Fibroblast of pulmonary artery (primary cell): ENCODE data around the gene SLC8B1.

Experiments used
- DNase-seq: peaks from one replicate; pipeline ENCODE4 v3.0.0-alpha.2; 2010; ENCODE audit warnings: low read depth
- H3K4me3 ChIP-seq: replicated peaks from 2 replicates; pipeline ENCODE4 v1.5.1; 2011; ENCODE audit warnings: low read depth, mild to moderate bottlenecking, control low read depth, low read length, moderate library complexity
- TF ChIP-seq, protein P1 (sequence below): IDR thresholded peaks from 2 replicates; pipeline ENCODE4 v1.5.1; 2011; ENCODE audit warnings: mild to moderate bottlenecking, control low read depth, low read length, inconsistent platforms; ENCODE audit errors: missing control alignments

Gene SLC8B1

DNA sequence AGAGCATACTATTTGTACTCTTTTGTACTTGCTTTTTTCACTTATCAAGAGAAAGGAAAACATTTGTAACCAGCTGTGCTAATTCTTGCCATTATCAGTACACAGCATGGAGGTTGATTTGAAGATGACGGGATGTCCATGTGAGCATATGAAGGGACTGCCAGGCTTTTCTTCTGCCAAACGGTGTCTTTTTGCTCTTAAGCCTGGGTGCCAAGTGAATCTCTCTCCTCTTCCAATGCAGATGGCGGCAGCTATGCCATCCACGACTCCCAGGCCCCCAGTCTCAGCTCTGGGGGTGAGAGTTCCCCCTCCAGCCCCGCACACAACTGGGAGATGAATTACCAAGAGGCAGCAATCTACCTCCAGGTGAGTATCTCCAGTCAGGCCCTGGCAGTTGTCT lies 74.8 kb downstream of the SLC8B1 start:
- DNase-seq: no peak
- H3K4me3 ChIP-seq: no peak overlapping the region
- TF ChIP-seq, protein P1, sequence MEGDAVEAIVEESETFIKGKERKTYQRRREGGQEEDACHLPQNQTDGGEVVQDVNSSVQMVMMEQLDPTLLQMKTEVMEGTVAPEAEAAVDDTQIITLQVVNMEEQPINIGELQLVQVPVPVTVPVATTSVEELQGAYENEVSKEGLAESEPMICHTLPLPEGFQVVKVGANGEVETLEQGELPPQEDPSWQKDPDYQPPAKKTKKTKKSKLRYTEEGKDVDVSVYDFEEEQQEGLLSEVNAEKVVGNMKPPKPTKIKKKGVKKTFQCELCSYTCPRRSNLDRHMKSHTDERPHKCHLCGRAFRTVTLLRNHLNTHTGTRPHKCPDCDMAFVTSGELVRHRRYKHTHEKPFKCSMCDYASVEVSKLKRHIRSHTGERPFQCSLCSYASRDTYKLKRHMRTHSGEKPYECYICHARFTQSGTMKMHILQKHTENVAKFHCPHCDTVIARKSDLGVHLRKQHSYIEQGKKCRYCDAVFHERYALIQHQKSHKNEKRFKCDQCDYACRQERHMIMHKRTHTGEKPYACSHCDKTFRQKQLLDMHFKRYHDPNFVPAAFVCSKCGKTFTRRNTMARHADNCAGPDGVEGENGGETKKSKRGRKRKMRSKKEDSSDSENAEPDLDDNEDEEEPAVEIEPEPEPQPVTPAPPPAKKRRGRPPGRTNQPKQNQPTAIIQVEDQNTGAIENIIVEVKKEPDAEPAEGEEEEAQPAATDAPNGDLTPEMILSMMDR: no peak

DNA sequence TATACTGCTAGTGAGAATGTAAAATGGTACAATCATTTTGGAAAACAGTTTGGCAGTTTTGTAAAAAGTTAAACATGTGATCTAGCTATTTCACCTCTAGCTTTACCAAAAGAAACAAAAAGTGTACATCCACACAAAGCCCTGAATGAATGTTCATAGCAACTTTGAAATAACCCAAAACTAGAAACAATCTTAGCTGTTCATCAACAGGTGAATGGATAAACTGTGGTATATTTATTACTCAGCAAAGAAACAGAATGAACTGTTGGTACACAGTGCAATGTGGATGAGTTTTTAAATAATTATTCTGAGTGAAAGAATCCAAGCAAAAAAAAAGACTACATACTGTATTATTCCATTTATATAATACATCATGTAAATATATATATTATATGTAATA lies 77.3 kb downstream of the SLC8B1 start:
- H3K4me3 ChIP-seq: no peak overlapping the region
- TF ChIP-seq, protein P1: no peak
- no peak for DNase-seq

DNA sequence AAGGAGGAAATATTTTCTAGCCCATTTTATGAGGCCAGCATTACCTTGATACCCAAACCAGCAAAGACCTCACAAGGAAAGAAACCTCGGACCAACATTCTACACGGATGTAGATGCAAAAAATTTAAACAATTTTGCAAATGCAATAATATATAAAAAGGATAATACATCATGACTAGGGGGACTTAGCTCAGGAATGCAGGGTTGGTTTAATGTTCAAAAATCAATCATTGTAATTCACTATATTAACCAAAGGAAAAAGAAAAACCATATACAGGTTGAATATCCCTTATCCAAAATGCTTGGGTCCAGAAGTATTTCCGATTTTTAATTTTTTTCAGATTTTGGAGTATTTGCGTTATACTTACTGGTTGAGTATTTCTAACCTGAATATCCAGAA lies 80.6 kb downstream of the SLC8B1 start:
- no peak for DNase-seq
- H3K4me3 ChIP-seq: no peak overlapping the region
- TF ChIP-seq, protein P1: no peak

DNA sequence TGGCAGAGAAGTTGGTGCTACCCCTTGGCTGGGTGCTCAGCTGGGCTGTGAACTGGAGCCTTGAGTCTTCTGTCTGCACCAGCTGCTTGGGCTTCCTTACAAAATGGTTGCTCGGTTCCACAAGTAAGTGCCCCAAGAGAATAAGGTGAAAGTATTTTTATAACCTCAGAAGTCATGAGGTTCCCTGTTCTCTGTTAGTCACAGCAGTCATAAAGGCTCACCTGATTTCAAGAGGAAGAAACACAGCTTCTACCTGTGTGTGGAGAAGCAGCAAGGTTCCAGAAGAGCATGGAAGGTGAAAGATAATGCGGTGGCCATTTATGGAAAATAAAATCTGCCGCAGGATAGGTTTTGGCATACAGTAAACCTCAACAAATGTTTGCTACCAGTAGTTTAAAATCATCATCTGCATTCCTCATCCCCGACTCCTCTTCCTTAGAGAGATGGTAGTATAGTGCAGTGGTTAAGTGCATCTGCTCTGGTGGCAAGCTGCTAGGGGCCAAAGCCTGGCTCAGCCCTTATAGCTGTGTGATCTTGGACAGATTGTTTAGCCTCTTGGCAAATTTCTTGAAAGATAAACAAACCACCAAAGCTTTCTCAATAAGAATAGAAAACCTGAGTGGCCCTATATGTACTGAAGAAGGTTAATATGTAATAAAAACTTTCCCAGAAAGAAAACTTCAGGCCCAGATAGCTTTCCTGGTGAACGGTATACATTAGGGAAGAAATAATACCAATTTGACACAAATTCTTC lies 81.2 kb downstream of the SLC8B1 start:
- DNase-seq: no peak
- no peak overlapping the region for H3K4me3 ChIP-seq
- TF ChIP-seq, protein P1: no peak

DNA sequence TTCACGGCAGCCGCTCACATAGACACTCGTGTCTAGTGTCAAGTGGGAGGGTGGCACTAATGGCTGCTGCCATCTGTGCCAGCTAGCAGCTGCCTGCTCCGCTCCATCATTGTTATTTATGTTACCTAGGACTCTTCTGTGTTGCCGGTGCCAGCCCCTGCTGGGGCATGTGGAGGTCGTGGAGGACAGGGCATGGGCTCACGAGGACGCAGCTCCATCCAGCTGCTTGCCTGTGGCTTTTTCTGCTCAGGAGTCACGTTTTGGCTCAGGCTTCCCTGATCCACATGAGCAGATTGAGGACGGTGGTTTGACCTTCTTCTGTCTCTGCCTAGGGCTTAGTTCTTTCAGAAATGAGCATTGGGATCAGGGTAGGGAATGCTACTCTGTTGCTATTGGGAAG lies 82.4 kb downstream of the SLC8B1 start:
- no peak overlapping the region for H3K4me3 ChIP-seq
- DNase-seq: no peak
- TF ChIP-seq, protein P1: no peak

DNA sequence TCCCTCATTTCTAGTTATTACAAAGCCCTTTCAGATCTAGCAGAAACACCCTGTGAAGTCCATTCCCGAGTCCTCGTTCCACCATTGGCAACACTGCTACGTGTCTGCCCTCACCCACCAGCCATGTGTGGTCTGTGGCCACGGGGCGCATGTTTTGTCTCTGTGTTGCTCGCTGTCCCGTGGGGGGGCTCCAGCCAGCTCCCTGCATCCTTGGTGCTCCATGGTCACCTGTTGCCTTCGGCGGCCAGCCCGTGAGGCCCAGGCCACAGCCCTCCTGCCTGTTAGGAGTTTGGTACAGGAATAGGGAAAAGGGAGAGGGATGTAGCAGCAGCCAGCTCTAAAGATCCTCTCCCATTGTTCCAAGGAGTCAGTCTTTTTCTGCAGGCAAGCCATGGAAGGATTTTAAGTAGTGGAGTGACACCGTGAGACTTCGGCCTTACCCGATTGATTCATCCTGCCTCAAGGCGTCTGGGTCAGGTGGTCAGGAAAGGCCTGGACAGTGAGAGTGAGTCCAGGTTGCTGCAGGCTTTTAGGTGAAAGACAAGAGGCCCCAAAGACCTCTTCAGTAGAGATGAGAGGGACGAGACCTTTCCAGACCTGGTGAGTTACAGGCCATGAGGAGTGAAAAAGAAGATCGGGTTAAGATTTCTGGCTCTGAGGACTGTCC lies 83.4 kb downstream of the SLC8B1 start:
- no peak for DNase-seq
- no peak overlapping the region for H3K4me3 ChIP-seq
- TF ChIP-seq, protein P1: no peak

DNA sequence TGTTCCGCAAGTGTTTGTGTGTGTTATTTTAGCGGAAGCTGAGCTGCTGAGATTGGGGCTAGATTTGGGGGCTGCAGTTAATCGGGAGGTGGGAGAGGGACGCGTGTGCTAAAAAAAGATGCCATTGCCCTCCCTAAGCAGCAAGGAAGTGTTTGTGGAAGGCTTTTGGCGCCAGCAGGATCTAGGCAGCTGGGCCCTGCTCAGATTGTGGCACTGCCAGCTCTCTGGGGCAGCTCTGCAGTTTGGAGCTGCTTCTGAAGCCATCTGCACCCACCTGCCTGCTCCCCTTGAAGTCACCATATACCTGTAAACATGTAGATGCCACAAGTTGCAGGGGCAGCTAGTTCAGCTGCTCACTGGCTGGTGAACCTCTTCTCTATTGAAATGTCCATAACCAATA lies 84.9 kb downstream of the SLC8B1 start:
- H3K4me3 ChIP-seq: no peak overlapping the region

More for the DNA sequence above, 84.9 kb downstream of the SLC8B1 start:
- DNase-seq: no peak
- TF ChIP-seq, protein P1: no peak
